Esophagus muscularis mucosa (tissue), 4 donors: ENCODE results near the gene SRRT. TPM values are rescaled to one million over a fixed set of nuclear protein-coding genes. Genes with fewer than 3 reads are reported as not detected.

Experiments
- DNase-seq: peaks from one replicate; pipeline ENCODE4 v3.0.0-alpha.2; 2017; ENCODE audit errors: extremely low spot score
- H3K27ac ChIP-seq, 4 donors: fragments of 200-600 bp; sonication (generic); replicated peaks in 1 of 4; 1 replicate in 3 of 4; 2 replicates in 1 of 4; pipeline ENCODE4 v1.5.1; 2016 to 2019; ENCODE audit warnings: mild to moderate bottlenecking in 1 of 4
- H3K27me3 ChIP-seq, 4 donors: fragments of 200-600 bp; sonication (generic); one replicate each; pipeline versions ENCODE4 v1.5.1 to v1.6.0; 2016 to 2019
- H3K36me3 ChIP-seq, 4 donors: fragments of 200-600 bp; sonication (generic); one replicate each; pipeline ENCODE4 v1.5.1; 2016 to 2019
- H3K4me1 ChIP-seq, 4 donors: fragments of 200-600 bp; sonication (generic); one replicate each; pipeline ENCODE4 v1.5.1; 2016 to 2019
- H3K4me3 ChIP-seq, 4 donors: fragments of 200-600 bp; sonication (generic); 1 replicate in 2 of 4; 2 replicates in 2 of 4; pipeline ENCODE4 v1.5.1; 2016 to 2019; ENCODE audit warnings: mild to moderate bottlenecking in 4 of 4, moderate library complexity in 1 of 4
- H3K9me3 ChIP-seq, 4 donors: fragments of 200-600 bp; sonication (generic); 1 replicate in 3 of 4; 2 replicates in 1 of 4; pipeline ENCODE4 v1.5.1; 2016 to 2019
- CTCF ChIP-seq, 3 experiments: fragments of 200-600 bp in 2 of 3; fragments of 450-650 bp in 1 of 3; sonication (generic) in 2 of 3; IDR thresholded peaks; one replicate each; pipeline ENCODE4 v1.5.1; 2017 to 2019; ENCODE audit warnings: antibody characterized with exemption in 3 of 3, mild to moderate bottlenecking in 2 of 3, moderate library complexity in 1 of 3
- EP300 ChIP-seq: sonication (generic); formaldehyde crosslinking; IDR thresholded peaks from one replicate; pipeline ENCODE4 v1.6.1; 2017; ENCODE audit warnings: antibody characterized with exemption
- POLR2A ChIP-seq: fragments of 450-650 bp; IDR thresholded peaks from one replicate; pipeline ENCODE4 v1.6.1; 2017; ENCODE audit warnings: antibody characterized with exemption, moderate library complexity, mild to moderate bottlenecking, low read depth
- POLR2AphosphoS5 ChIP-seq, 2 donors: sonication (generic); formaldehyde crosslinking; IDR thresholded peaks; one replicate each; pipeline ENCODE4 v1.6.1; 2017; ENCODE audit warnings: antibody characterized with exemption in 2 of 2
- WGBS: methylation state at CpG from one replicate; pipeline ENCODE4 v1.1.5; 2018; 5-methylcytosine and 5-hydroxymethylcytosine counted together
- intact Hi-C: fragments of 100-400 bp; cut with DNase I; formaldehyde crosslinking; loops from one replicate; pipeline ENCODE4 v1.15.1; 2023
- total RNA-seq, 4 donors: library from RNA; depleted of rRNA; stranded (reverse); fragments of >200 nt; gene quantifications; one replicate each; pipeline versions ENCODE4 v1.1.0 to v1.2.1, GENCODE V29; 2016

Gene SRRT
- total RNA-seq, 4 donors from 2014 or later = 47.2 to 69.6 (median 61.7) TPM

- intact Hi-C loops = loop anchor here (10.0 kb wide), 1 partner anchor 176 kb away; the partner anchor contains the start of gene POP7
- Histone ChIP-seq H3K4me3 (no peak overlapping the region), H3K27me3 (no peaks in the 10 kb centered on the region), H3K27ac (no peak overlapping the region), H3K4me1 (peaks cover 20 to 48% (median 44%) of the 10 kb centered on the region in 4 donors), H3K36me3 (peaks cover 37 to 94% (median 71%) of the 10 kb centered on the region in 4 donors), H3K9me3 (no peaks in the 10 kb centered on the region)
- TF ChIP-seq EP300 (no peak), CTCF (IDR thresholded peaks at IDR 0.05) (no peak), POLR2AphosphoS5 (IDR thresholded peaks at IDR 0.05) (no peak), POLR2A (no peak)
- 95% methylated on average over 20 of the region's 20 CpGs for WGBS
- no peak for DNase-seq
Observed at GRCh38 chr7:100881136-100881535, 6.2 kb downstream of the SRRT start.

GRCh38 chr7:100882201-100882600 is 7.3 kb downstream of the SRRT start:
- intact Hi-C loops = loop anchor here (10.0 kb wide), 1 partner anchor 177 kb away; the partner anchor contains the start of gene POP7
- no peak for DNase-seq
- TF ChIP-seq EP300 (no peak), POLR2A (no peak), POLR2AphosphoS5 (IDR thresholded peaks at IDR 0.05) (no peak), CTCF (IDR thresholded peaks at IDR 0.05) (no peak)
- Histone ChIP-seq H3K27ac (no peak overlapping the region), H3K27me3 (no peaks in the 10 kb centered on the region), H3K4me1 (peaks cover 9 to 40% (median 34%) of the 10 kb centered on the region in 4 donors), H3K9me3 (no peaks in the 10 kb centered on the region), H3K4me3 (no peak overlapping the region), H3K36me3 (peaks cover 47 to 99% (median 77%) of the 10 kb centered on the region in 4 donors)
- 98% methylated on average over 9 of the region's 9 CpGs for WGBS

- TF ChIP-seq POLR2AphosphoS5 (IDR thresholded peaks at IDR 0.05) (no peak), EP300 (no peak), CTCF (IDR thresholded peaks at IDR 0.05) (no peak), POLR2A (no peak)
- H3K27ac ChIP-seq = no peak overlapping the region
- H3K4me3 ChIP-seq = no peak overlapping the region
- H3K36me3 ChIP-seq = peaks cover 55 to 99% (median 81%) of the 10 kb centered on the region in 4 donors
- no peaks in the 10 kb centered on the region for H3K27me3 ChIP-seq
- 90% methylated on average over 24 of the region's 24 CpGs for WGBS
- intact Hi-C loops = loop anchor here (10.0 kb wide), 1 partner anchor 178 kb away; the partner anchor contains the start of gene POP7
- no peaks in the 10 kb centered on the region for H3K9me3 ChIP-seq
- DNase-seq = no peak
- H3K4me1 ChIP-seq = peaks cover 12 to 40% (median 32%) of the 10 kb centered on the region in 4 donors
Observed at GRCh38 chr7:100882785-100883526, 8.1 kb downstream of the SRRT start.

GRCh38 chr7:100884736-100885439 is 10.0 kb downstream of the SRRT start:
- Histone ChIP-seq H3K4me1 (peaks cover 20 to 39% (median 28%) of the 10 kb centered on the region in 4 donors), H3K4me3 (no peak overlapping the region), H3K36me3 (peaks cover 56 to 88% (median 84%) of the 10 kb centered on the region in 4 donors), H3K27ac (peak overlapping the region in 1 of 4 donors; percentile 39), H3K27me3 (no peaks in the 10 kb centered on the region), H3K9me3 (no peaks in the 10 kb centered on the region)
- no peak for TF ChIP-seq CTCF (IDR thresholded peaks at IDR 0.05)
- TF ChIP-seq POLR2A = no peak
- no peak for TF ChIP-seq POLR2AphosphoS5 (IDR thresholded peaks at IDR 0.05)
- TF ChIP-seq EP300 = no peak
- WGBS = 86% methylated on average over 29 of the region's 29 CpGs
- no peak for DNase-seq
- intact Hi-C loops = loop anchor here (10.0 kb wide), 1 partner anchor 180 kb away; the partner anchor contains the start of gene POP7
